SK-N-SH treated with all-trans-retinoic acid at 6 μM for 48 hours (cell line): ENCODE measurements around the gene ZNF22.

Experiments
- ATAC-seq: fragments of 200-7000 bp; cut with Tn5 transposase; 3 replicates; pipeline ENCODE4 v1.9.1; 2020; ENCODE audit warnings: mild to moderate bottlenecking, moderate library complexity
- ARNTL ChIP-seq: fragments of 450-650 bp; formaldehyde crosslinking; IDR thresholded peaks from 2 replicates; pipeline ENCODE4 v1.5.0; 2020; ENCODE audit warnings: low read depth, mild to moderate bottlenecking, moderate library complexity, borderline replicate concordance
- CSDC2 ChIP-seq: fragments of 250-450 bp; sonication (Bioruptor Pico); IDR thresholded peaks from 2 replicates; pipeline ENCODE4 v1.5.0; 2020; ENCODE audit warnings: mild to moderate bottlenecking, moderate library complexity
- ESRRG ChIP-seq: fragments of 250-450 bp; sonication (Bioruptor Pico); IDR thresholded peaks from 2 replicates; pipeline ENCODE4 v1.6.1; 2021; ENCODE audit warnings: mild to moderate bottlenecking
- GLIS3 ChIP-seq: fragments of 250-450 bp; sonication (Bioruptor Pico); IDR thresholded peaks from 2 replicates; pipeline ENCODE4 v1.5.0; 2020; ENCODE audit warnings: mild to moderate bottlenecking, moderate library complexity
- ISL1 ChIP-seq: fragments of 250-450 bp; sonication (Bioruptor Pico); IDR thresholded peaks from 2 replicates; pipeline ENCODE4 v2.1.2; 2022; ENCODE audit warnings: mild to moderate bottlenecking, moderate library complexity
- OSR1 ChIP-seq: fragments of 250-450 bp; sonication (Bioruptor Pico); IDR thresholded peaks from 2 replicates; pipeline ENCODE4 v1.8.0; 2022; ENCODE audit warnings: moderate library complexity, mild to moderate bottlenecking, inconsistent platforms
- PPARA ChIP-seq: fragments of 250-450 bp; sonication (Bioruptor Pico); IDR thresholded peaks from 2 replicates; pipeline ENCODE4 v1.5.0; 2020; ENCODE audit warnings: mild to moderate bottlenecking, borderline replicate concordance
- RARB ChIP-seq: fragments of 250-450 bp; sonication (Bioruptor Pico); IDR thresholded peaks from 2 replicates; pipeline ENCODE4 v1.8.0; 2021; ENCODE audit warnings: mild to moderate bottlenecking, moderate library complexity
- SNAI2 ChIP-seq: fragments of 250-450 bp; sonication (Bioruptor Pico); IDR thresholded peaks from 2 replicates; pipeline ENCODE4 v1.5.0; 2020; ENCODE audit warnings: mild to moderate bottlenecking, moderate library complexity
- TCF4 ChIP-seq: fragments of 250-450 bp; sonication (Bioruptor Pico); IDR thresholded peaks from 2 replicates; pipeline ENCODE4 v1.8.0; 2021; ENCODE audit warnings: mild to moderate bottlenecking, moderate library complexity, borderline replicate concordance
- TOX ChIP-seq: fragments of 250-450 bp; sonication (Bioruptor Pico); IDR thresholded peaks from 2 replicates; pipeline ENCODE4 v1.8.0; 2021; ENCODE audit warnings: mild to moderate bottlenecking, moderate library complexity, borderline replicate concordance
- ZC3H10 ChIP-seq: fragments of 250-450 bp; sonication (Bioruptor Pico); IDR thresholded peaks from 2 replicates; pipeline ENCODE4 v1.5.1; 2021; ENCODE audit warnings: mild to moderate bottlenecking, moderate library complexity
- ZFP3 ChIP-seq: fragments of 250-450 bp; sonication (Bioruptor Pico); IDR thresholded peaks from 2 replicates; pipeline ENCODE4 v1.5.0; 2020; ENCODE audit warnings: mild to moderate bottlenecking, moderate library complexity
- ZFP30 ChIP-seq: fragments of 450-650 bp; formaldehyde crosslinking; IDR thresholded peaks from 2 replicates; pipeline ENCODE4 v1.5.0; 2022; ENCODE audit warnings: mild to moderate bottlenecking, moderate library complexity
- ZNF565 ChIP-seq: fragments of 450-650 bp; formaldehyde crosslinking; conservative IDR thresholded peaks from 2 replicates; pipeline ENCODE4 v1.5.0; 2020; ENCODE audit warnings: low read depth, mild to moderate bottlenecking, moderate library complexity
- ZNF70 ChIP-seq: fragments of 450-650 bp; formaldehyde crosslinking; IDR thresholded peaks from 2 replicates; pipeline ENCODE4 v1.5.0; 2020; ENCODE audit warnings: mild to moderate bottlenecking, moderate library complexity
- ZNF8 ChIP-seq: fragments of 450-650 bp; formaldehyde crosslinking; IDR thresholded peaks from 2 replicates; pipeline ENCODE4 v1.5.0; 2020; ENCODE audit warnings: mild to moderate bottlenecking, moderate library complexity
- TF ChIP-seq, protein P1 (sequence below): fragments of 250-450 bp; sonication (Bioruptor Pico); IDR thresholded peaks from 2 replicates; pipeline ENCODE4 v1.8.0; 2021; ENCODE audit warnings: low read depth, mild to moderate bottlenecking, moderate library complexity, borderline replicate concordance
- TF ChIP-seq, protein P2 (sequence below): fragments of 250-450 bp; sonication (Bioruptor Pico); IDR thresholded peaks from 2 replicates; pipeline ENCODE4 v1.5.1; 2021; ENCODE audit warnings: mild to moderate bottlenecking, moderate library complexity
- TF ChIP-seq, protein P3 (sequence below): fragments of 250-450 bp; sonication (Bioruptor Pico); IDR thresholded peaks from 2 replicates; pipeline ENCODE4 v1.5.0; 2020; ENCODE audit warnings: mild to moderate bottlenecking, moderate library complexity
- TF ChIP-seq, protein P4 (sequence below): fragments of 250-450 bp; sonication (Bioruptor Pico); IDR thresholded peaks from 2 replicates; pipeline ENCODE4 v1.5.1; 2020; ENCODE audit warnings: low read depth, mild to moderate bottlenecking, moderate library complexity
- TF ChIP-seq, protein P5 (sequence below): fragments of 250-450 bp; sonication (Bioruptor Pico); IDR thresholded peaks from 2 replicates; pipeline ENCODE4 v1.8.0; 2020; ENCODE audit warnings: mild to moderate bottlenecking, moderate library complexity, borderline replicate concordance

Gene ZNF22

DNA sequence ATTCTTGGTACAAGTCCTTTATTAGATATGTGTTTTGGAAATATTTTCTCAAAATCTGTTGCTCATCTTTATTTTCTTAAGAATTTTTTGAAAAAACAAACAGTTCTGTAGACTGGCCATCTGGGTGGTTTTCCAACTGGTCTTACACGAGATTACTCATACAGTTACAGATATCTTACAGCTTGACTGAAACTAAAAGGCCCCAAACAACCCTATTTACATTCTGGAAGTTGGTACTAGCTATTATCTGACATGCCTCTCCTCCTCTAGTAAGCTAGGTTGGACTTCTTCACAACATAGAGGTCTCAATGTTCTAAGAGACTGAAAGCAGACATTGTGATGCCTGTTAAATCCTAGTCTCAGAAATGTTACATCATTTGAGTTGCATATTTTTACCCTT, 52.0 kb downstream of the ZNF22 start:
- TF ChIP-seq ARNTL (no peak), TOX (no peak), OSR1 (CRISPR knock-in tag) (no peak), SNAI2 (CRISPR knock-in tag) (no peak), PPARA (CRISPR knock-in tag) (no peak), RARB (no peak), ZFP3 (no peak), ISL1 (CRISPR knock-in tag) (no peak), CSDC2 (CRISPR knock-in tag) (no peak), ESRRG (CRISPR knock-in tag) (no peak), ZNF565 (CRISPR knock-in tag) (no peak), ZNF8 (CRISPR knock-in tag) (no peak)
- TF ChIP-seq, protein P1, sequence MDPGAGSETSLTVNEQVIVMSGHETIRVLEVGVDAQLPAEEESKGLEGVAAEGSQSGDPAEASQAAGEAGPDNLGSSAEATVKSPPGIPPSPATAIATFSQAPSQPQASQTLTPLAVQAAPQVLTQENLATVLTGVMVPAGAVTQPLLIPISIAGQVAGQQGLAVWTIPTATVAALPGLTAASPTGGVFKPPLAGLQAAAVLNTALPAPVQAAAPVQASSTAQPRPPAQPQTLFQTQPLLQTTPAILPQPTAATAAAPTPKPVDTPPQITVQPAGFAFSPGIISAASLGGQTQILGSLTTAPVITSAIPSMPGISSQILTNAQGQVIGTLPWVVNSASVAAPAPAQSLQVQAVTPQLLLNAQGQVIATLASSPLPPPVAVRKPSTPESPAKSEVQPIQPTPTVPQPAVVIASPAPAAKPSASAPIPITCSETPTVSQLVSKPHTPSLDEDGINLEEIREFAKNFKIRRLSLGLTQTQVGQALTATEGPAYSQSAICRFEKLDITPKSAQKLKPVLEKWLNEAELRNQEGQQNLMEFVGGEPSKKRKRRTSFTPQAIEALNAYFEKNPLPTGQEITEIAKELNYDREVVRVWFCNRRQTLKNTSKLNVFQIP (CRISPR knock-in tag) = no peak
- TF ChIP-seq, protein P2, sequence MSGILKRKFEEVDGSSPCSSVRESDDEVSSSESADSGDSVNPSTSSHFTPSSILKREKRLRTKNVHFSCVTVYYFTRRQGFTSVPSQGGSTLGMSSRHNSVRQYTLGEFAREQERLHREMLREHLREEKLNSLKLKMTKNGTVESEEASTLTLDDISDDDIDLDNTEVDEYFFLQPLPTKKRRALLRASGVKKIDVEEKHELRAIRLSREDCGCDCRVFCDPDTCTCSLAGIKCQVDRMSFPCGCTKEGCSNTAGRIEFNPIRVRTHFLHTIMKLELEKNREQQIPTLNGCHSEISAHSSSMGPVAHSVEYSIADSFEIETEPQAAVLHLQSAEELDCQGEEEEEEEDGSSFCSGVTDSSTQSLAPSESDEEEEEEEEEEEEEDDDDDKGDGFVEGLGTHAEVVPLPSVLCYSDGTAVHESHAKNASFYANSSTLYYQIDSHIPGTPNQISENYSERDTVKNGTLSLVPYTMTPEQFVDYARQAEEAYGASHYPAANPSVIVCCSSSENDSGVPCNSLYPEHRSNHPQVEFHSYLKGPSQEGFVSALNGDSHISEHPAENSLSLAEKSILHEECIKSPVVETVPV (CRISPR knock-in tag) = no peak
- TF ChIP-seq, protein P3, sequence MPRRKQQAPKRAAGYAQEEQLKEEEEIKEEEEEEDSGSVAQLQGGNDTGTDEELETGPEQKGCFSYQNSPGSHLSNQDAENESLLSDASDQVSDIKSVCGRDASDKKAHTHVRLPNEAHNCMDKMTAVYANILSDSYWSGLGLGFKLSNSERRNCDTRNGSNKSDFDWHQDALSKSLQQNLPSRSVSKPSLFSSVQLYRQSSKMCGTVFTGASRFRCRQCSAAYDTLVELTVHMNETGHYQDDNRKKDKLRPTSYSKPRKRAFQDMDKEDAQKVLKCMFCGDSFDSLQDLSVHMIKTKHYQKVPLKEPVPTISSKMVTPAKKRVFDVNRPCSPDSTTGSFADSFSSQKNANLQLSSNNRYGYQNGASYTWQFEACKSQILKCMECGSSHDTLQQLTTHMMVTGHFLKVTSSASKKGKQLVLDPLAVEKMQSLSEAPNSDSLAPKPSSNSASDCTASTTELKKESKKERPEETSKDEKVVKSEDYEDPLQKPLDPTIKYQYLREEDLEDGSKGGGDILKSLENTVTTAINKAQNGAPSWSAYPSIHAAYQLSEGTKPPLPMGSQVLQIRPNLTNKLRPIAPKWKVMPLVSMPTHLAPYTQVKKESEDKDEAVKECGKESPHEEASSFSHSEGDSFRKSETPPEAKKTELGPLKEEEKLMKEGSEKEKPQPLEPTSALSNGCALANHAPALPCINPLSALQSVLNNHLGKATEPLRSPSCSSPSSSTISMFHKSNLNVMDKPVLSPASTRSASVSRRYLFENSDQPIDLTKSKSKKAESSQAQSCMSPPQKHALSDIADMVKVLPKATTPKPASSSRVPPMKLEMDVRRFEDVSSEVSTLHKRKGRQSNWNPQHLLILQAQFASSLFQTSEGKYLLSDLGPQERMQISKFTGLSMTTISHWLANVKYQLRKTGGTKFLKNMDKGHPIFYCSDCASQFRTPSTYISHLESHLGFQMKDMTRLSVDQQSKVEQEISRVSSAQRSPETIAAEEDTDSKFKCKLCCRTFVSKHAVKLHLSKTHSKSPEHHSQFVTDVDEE (CRISPR knock-in tag) = no peak
- TF ChIP-seq, protein P4, sequence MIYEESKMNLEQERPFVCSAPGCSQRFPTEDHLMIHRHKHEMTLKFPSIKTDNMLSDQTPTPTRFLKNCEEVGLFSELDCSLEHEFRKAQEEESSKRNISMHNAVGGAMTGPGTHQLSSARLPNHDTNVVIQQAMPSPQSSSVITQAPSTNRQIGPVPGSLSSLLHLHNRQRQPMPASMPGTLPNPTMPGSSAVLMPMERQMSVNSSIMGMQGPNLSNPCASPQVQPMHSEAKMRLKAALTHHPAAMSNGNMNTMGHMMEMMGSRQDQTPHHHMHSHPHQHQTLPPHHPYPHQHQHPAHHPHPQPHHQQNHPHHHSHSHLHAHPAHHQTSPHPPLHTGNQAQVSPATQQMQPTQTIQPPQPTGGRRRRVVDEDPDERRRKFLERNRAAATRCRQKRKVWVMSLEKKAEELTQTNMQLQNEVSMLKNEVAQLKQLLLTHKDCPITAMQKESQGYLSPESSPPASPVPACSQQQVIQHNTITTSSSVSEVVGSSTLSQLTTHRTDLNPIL (CRISPR knock-in tag) = no peak
- no peak for ATAC-seq

DNA sequence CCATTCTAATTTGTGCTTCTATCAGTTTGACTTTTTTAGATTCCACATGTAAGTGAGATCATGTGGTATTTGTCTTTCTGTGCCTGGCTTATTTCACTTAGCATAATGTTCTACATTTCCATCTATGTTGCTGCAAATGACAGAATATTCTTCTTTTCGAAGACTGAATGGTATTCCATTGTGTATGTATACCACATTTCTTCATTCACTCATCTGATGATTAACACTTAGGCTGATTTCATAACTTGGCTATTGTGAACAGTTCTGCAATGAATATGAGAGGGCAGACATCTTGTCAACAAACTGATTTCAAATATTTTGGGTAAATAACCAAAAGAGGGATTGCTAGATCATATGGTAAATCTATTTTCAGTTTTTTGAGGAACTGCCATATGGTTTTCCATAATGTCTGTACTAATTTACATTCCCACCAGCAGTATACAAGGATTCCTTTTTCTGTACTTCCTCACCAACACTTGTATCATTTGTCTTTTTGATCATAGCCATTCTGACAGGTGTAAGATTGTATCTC, 52.9 kb downstream of the ZNF22 start:
- TF ChIP-seq, protein P5, sequence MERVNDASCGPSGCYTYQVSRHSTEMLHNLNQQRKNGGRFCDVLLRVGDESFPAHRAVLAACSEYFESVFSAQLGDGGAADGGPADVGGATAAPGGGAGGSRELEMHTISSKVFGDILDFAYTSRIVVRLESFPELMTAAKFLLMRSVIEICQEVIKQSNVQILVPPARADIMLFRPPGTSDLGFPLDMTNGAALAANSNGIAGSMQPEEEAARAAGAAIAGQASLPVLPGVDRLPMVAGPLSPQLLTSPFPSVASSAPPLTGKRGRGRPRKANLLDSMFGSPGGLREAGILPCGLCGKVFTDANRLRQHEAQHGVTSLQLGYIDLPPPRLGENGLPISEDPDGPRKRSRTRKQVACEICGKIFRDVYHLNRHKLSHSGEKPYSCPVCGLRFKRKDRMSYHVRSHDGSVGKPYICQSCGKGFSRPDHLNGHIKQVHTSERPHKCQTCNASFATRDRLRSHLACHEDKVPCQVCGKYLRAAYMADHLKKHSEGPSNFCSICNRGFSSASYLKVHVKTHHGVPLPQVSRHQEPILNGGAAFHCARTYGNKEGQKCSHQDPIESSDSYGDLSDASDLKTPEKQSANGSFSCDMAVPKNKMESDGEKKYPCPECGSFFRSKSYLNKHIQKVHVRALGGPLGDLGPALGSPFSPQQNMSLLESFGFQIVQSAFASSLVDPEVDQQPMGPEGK (CRISPR knock-in tag) = no peak
- TF ChIP-seq ZFP30 (CRISPR knock-in tag) = no peak
- no peak for TF ChIP-seq ZC3H10 (CRISPR knock-in tag)
- TF ChIP-seq SNAI2 (CRISPR knock-in tag) = no peak
- TF ChIP-seq, protein P1 (CRISPR knock-in tag) = no peak
- TF ChIP-seq ISL1 (CRISPR knock-in tag) = no peak
- TF ChIP-seq ZNF70 (CRISPR knock-in tag) = no peak
- no peak for TF ChIP-seq PPARA (CRISPR knock-in tag)
- TF ChIP-seq ZNF8 (CRISPR knock-in tag) = no peak
- TF ChIP-seq ZFP3 = no peak
- no peak for TF ChIP-seq GLIS3
- TF ChIP-seq CSDC2 (CRISPR knock-in tag) = no peak
- no peak for TF ChIP-seq OSR1 (CRISPR knock-in tag)
- TF ChIP-seq RARB = no peak
- no peak for TF ChIP-seq TOX
- no peak for TF ChIP-seq ARNTL
- no peak for TF ChIP-seq ZNF565 (CRISPR knock-in tag)
- TF ChIP-seq, protein P3 (CRISPR knock-in tag) = no peak
- TF ChIP-seq TCF4 (CRISPR knock-in tag) = no peak
- ATAC-seq = no peak
